ENCODE data around the gene KCNQ1. TPM values are rescaled to one million over a fixed set of nuclear protein-coding genes. Genes with fewer than 3 reads are reported as not detected.

Gene KCNQ1
- total and polyA plus RNA-seq, 2 of the 13 experiments (the other 11 are each of a cell fraction or from before 2014, with no cell fraction given) = 0.02 to 0.08 TPM

DNA sequence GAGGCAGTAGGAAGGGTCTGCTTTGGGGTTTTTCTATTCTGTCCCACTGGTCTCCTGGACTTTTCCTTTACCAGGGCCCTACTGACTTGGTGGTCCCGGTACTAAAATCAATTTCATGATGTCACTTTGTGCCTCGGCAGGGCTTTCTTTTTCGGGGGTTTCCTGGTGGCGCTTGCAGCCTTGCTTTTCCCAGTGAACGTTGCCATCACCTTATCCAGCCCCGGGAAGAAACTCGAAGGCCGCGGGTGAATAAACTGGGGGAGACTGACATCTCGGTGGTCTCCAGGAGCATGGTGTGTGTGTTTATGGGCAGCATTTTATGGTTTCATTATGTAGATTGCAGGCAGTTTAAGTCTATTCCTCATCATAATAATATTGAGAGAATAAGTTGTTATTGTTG, 84.4 kb downstream of the KCNQ1 start (continued):
- TF ChIP-seq REST (IDR thresholded peaks at IDR 0.05; ENCODE audit: borderline replicate concordance in 1 of 2, low read depth in 1 of 2, low read length in 2 of 2) = no peak
- no peak for TF ChIP-seq PCBP2 (optimal IDR thresholded peaks at IDR 0.05; ENCODE audit: low read depth, low read length, poor library complexity, severe bottlenecking)
- TF ChIP-seq ZNF770 (CRISPR knock-in tag; IDR thresholded peaks at IDR 0.05) = no peak
- TF ChIP-seq SKI (IDR thresholded peaks at IDR 0.05; ENCODE audit: partially characterized antibody) = no peak

DNA sequence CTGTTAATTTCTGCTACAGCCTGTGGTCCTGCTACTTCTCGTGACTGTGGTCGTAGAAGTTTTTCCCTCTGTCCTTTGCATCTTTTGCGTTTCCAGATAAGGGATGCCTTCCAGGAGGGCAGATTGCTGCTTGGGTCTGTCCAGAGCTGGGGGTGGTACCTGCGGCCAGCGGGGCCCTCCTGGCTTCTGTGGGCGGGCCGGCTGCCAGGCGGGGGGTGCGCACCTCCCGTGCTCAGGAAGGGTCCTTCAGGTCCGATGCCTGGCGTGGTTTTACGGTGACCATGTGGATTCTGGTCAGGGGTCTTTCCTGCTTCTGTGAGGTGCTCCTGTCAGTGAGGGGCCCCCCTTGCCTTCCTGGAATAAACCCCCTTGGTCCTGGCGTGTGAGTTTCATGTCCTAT, 84.8 kb downstream of the KCNQ1 start:
- H3K9ac ChIP-seq (ENCODE audit: insufficient read depth, low read depth, low read length) = no peak overlapping the region
- WGBS (ENCODE audit: low lambda C conversion rate) = 27% methylated on average over 4 of the region's 14 CpGs
- H3K4me1 ChIP-seq (ENCODE audit: insufficient read depth, low read length) = peaks cover 28% of the 10 kb centered on the region
- no TSS peak for BruUV-seq (replicated peaks)
- in situ Hi-C loops (cut with HindIII; ENCODE audit: extremely low pct_ligation_motif_present, low pct_unique_long_range_greater_than_20kb) (loop anchor here (5.0 to 10.0 kb wide), 5 partner anchors 102 to 358 kb away; partner anchors contain the start of gene CDKN1C), intact Hi-C loops (cut with micrococcal nuclease; ENCODE audit: unreplicated experiment) (loop anchor here (5.0 to 10.0 kb wide), 2 partner anchors 123 to 215 kb away; no protein-coding TSS in a partner anchor)
- CTCF ChIA-PET (ENCODE audit: low intra/inter-chr PET ratio, low total read pairs) = interaction anchor here (1.5 to 2.3 kb wide), 2 partner anchors 99 to 101 kb away, joined by 3 to 14 read pairs; no protein-coding TSS in a partner anchor
- POLR2A ChIA-PET = no interaction called here
- H2AFZ ChIP-seq (ENCODE audit: low read length) = no peak overlapping the region
- H3K4me3 ChIP-seq (replicated peaks in 1 of 3; ENCODE audit: insufficient read depth in 1 of 3, low read depth in 2 of 3, low read length in 3 of 3) = no peak overlapping the region
- peaks cover 18 to 65% of the 10 kb centered on the region in 2 experiments for H3K27me3 ChIP-seq (ENCODE audit: control insufficient read depth in 1 of 2, insufficient read depth in 2 of 2, low read length in 2 of 2)
- no peak for ATAC-seq
- no peak overlapping the region for H3K4me2 ChIP-seq (ENCODE audit: low read depth, low read length)
- no peak overlapping the region for H3K27ac ChIP-seq (ENCODE audit: extremely low read length, insufficient read depth, low read length)
- no peaks in the 10 kb centered on the region for H3K36me3 ChIP-seq (replicated peaks in 1 of 2; ENCODE audit: control insufficient read depth in 1 of 2, insufficient read depth in 2 of 2, low read length in 2 of 2)
- no peak for FAIRE-seq
- H3K9me3 ChIP-seq (ENCODE audit: low read length) = no peaks in the 10 kb centered on the region
- peaks cover 3% of the 10 kb centered on the region; the same call in 1 of the 2 replicates for H4K20me1 ChIP-seq (ENCODE audit: insufficient read depth, low read length)
- no peaks in the 10 kb centered on the region for H3K79me2 ChIP-seq (ENCODE audit: insufficient read depth, low read length)
- DNase-seq (ENCODE audit: low spot score) = no peak
- TF ChIP-seq DNMT3B (CRISPR knock-in tag; conservative IDR thresholded peaks at IDR 0.05) (no peak), SMAD1 (CRISPR knock-in tag; IDR thresholded peaks at IDR 0.05; ENCODE audit: borderline replicate concordance, low read depth) (no peak), ZNF83 (CRISPR knock-in tag; IDR thresholded peaks at IDR 0.05; ENCODE audit: borderline replicate concordance) (no peak), KLF15 (CRISPR knock-in tag; IDR thresholded peaks at IDR 0.05; ENCODE audit: borderline replicate concordance) (no peak), FOSL2 (CRISPR knock-in tag; IDR thresholded peaks at IDR 0.05) (no peak), ZNF768 (CRISPR knock-in tag; IDR thresholded peaks at IDR 0.05) (no peak), JUND (CRISPR knock-in tag; IDR thresholded peaks at IDR 0.05) (no peak), PREB (CRISPR knock-in tag; IDR thresholded peaks at IDR 0.05) (no peak), ZFP36L2 (CRISPR knock-in tag; IDR thresholded peaks at IDR 0.05) (no peak)
- TF ChIP-seq, protein P1, sequence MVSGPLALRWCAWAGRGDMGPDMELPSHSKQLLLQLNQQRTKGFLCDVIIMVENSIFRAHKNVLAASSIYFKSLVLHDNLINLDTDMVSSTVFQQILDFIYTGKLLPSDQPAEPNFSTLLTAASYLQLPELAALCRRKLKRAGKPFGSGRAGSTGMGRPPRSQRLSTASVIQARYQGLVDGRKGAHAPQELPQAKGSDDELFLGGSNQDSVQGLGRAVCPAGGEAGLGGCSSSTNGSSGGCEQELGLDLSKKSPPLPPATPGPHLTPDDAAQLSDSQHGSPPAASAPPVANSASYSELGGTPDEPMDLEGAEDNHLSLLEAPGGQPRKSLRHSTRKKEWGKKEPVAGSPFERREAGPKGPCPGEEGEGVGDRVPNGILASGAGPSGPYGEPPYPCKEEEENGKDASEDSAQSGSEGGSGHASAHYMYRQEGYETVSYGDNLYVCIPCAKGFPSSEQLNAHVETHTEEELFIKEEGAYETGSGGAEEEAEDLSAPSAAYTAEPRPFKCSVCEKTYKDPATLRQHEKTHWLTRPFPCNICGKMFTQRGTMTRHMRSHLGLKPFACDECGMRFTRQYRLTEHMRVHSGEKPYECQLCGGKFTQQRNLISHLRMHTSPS (CRISPR knock-in tag; IDR thresholded peaks at IDR 0.05; ENCODE audit: low read depth) = no peak

Data from HepG2 (cell line).